Caki2 (cell line): ENCODE data around the gene AVEN. TPM values are rescaled to one million over a fixed set of nuclear protein-coding genes. Genes with fewer than 3 reads are reported as not detected.
A peak's percentile ranks its signal among the peaks of the same experiment; 100 is the strongest.

Experiments
- DNase-seq: peaks from one replicate; pipeline ENCODE4 v3.0.0-alpha.2; 2015; ENCODE audit warnings: low read depth
- in situ Hi-C: cut with HindIII; loops from 2 replicates; pipeline ENCODE4 v1.10.0; 2016; ENCODE audit warnings: low sequenced_read_pairs, low pct_unique_long_range_greater_than_20kb, mixed read lengths
- total RNA-seq: library from RNA; depleted of rRNA; stranded (reverse); fragments of >200 nt; shearing (Covaris generic); gene quantifications from 2 replicates; pipeline ENCODE4 v1.2.3, GENCODE V29; 2014; ENCODE audit warnings: low replicate concordance

The AVEN gene
- total RNA-seq, 1 experiment from 2014 or later, result 14.2 TPM

GRCh38 chr15:33959844-33960548 lies 79.0 kb downstream of the AVEN start:
- in situ Hi-C loops, result no loop called here
- no peak for DNase-seq

- in situ Hi-C loops, result no loop called here
- DNase-seq, result no peak
Measured at GRCh38 chr15:33956397-33956796, 82.6 kb downstream of the AVEN start.

GRCh38 chr15:33955945-33956344 lies 83.1 kb downstream of the AVEN start:
- in situ Hi-C loops, result no loop called here

GRCh38 chr15:33946152-33946551 lies 92.9 kb downstream of the AVEN start:
- in situ Hi-C loops, result no loop called here
- no peak for DNase-seq

More at GRCh38 chr15:33955945-33956344, 83.1 kb downstream of the AVEN start:
- no peak for DNase-seq

- in situ Hi-C loops, result no loop called here
- DNase-seq, result no peak
Measured at GRCh38 chr15:33941279-33942063, 97.5 kb downstream of the AVEN start.

- in situ Hi-C loops, result no loop called here
Measured at GRCh38 chr15:33934921-33935320, 104.1 kb downstream of the AVEN start.

GRCh38 chr15:33934396-33934795 lies 104.6 kb downstream of the AVEN start:
- in situ Hi-C loops, result no loop called here
- DNase-seq, result no peak

More at GRCh38 chr15:33934921-33935320, 104.1 kb downstream of the AVEN start:
- no peak for DNase-seq

GRCh38 chr15:33932734-33933133 lies 106.3 kb downstream of the AVEN start:
- DNase-seq, result no peak
- in situ Hi-C loops, result no loop called here

GRCh38 chr15:33926260-33926659 lies 112.7 kb downstream of the AVEN start:
- in situ Hi-C loops, result no loop called here
- DNase-seq, result no peak

GRCh38 chr15:33923446-33923845 lies 115.6 kb downstream of the AVEN start:
- in situ Hi-C loops, result no loop called here
- no peak for DNase-seq

GRCh38 chr15:33915571-33916407 lies 123.2 kb downstream of the AVEN start:
- in situ Hi-C loops, result no loop called here
- peak; percentile 31 for DNase-seq

GRCh38 chr15:33913459-33913858 lies 125.5 kb downstream of the AVEN start:
- DNase-seq, result no peak
- in situ Hi-C loops, result no loop called here

- no peak for DNase-seq
- in situ Hi-C loops, result no loop called here
Measured at GRCh38 chr15:33912326-33912725, 126.7 kb downstream of the AVEN start.

- in situ Hi-C loops, result no loop called here
- DNase-seq, result peak; percentile 11
Measured at GRCh38 chr15:33910741-33911140, 128.3 kb downstream of the AVEN start.

- no peak for DNase-seq
Measured at GRCh38 chr15:33908406-33908805, 130.6 kb downstream of the AVEN start.

GRCh38 chr15:33907326-33907725 lies 131.7 kb downstream of the AVEN start:
- in situ Hi-C loops, result no loop called here
- no peak for DNase-seq

More at GRCh38 chr15:33908406-33908805, 130.6 kb downstream of the AVEN start:
- in situ Hi-C loops, result no loop called here

- no peak for DNase-seq
- in situ Hi-C loops, result no loop called here
Measured at GRCh38 chr15:33903661-33904060, 135.3 kb downstream of the AVEN start.

GRCh38 chr15:33902043-33902442 lies 137.0 kb downstream of the AVEN start:
- in situ Hi-C loops, result no loop called here
- no peak for DNase-seq

- in situ Hi-C loops, result no loop called here
- DNase-seq, result no peak
Measured at GRCh38 chr15:33894193-33894592, 144.8 kb downstream of the AVEN start.
